Stimulated activated CD4-positive, alpha-beta T cell treated with anti-CD3 and anti-CD28 coated beads, Interleukin-4, amount 100 ng/mL, for 4 hours (primary cell): Measurements from ENCODE around the gene ZNF460.
A peak's percentile ranks its signal among the peaks of the same experiment; 100 is the strongest.
"Not testable (repeated sequence)": the region's sequence is repeated elsewhere in the genome, so short reads cannot be mapped to it uniquely, and the experiment has no call there.

ENCODE experiments used
- DNase-seq, 2 experiments: peaks; one replicate each; pipeline ENCODE4 v3.0.0-alpha.2; 2020

The ZNF460 gene

DNA sequence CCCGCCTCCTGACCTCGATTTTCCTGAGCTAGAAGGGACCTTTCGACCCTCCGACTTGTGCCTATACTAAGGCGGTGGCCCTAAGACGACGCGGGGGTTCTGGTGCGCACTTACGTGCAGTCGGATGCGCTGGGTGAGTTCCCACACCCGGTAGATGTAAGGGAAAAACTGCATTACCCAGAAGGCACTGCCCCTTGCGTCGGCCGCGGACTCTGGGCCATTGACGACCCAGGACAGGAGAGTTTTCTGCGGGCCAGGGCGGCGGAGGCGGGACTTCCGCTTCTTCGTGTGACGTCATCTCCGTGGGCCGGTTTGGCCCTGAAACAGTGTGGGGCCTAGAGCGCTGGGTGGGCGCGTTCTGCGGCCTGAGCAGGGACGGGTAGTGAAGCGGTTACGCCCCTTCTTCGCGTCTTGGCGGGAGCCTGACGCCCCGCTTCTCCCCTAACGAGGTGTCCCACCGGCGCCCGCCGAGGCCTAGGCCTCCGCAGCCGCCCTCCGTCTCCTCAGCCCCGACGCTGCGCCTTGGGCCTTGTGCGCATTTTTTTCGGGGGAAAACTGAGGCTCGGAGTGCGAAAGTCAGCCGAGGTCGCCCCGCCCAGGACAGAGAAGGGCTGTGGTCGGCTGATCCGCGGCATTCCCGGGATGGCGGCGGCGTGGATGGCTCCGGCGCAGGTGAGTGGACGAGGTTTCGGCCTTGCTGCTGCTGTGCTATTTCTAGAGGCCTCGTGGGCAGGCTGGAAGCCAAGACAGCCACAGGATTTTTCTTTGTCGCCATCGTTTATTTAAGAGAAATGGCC lies at the start of gene ZNF460:
ZNF460 (plus strand) TSS at position 321 of the 797 bp plus-strand sequence; CDS start at position 643, 322 bp downstream.
- peak; percentile 95 to 96 for DNase-seq

DNA sequence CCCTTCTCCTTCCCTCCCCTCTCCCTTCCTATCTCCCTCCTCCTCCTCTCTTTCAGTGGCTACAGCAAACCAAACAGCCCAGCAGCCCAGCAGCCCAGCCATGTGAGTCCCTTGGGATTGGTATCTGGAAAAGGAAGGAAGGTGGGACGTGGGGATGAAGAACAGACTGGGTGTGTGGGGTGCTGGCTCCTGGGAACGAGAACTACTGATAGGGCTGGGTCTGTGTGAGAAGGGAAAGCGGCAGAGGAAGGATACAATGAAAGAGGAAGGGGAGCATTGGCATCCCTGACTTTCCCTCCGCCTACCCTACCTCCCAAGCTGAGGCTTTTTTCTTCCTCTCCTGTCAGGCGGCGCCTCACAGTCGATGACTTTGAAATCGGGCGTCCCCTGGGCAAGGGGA lies 48.6 kb upstream of the ZNF460 start:
- no peak for DNase-seq

GRCh38 chr19:57233207-57233606 lies 47.1 kb upstream of the ZNF460 start:
- DNase-seq: no peak

- no peak for DNase-seq
Observed at GRCh38 chr19:57239982-57240310, 40.3 kb upstream of the ZNF460 start.

GRCh38 chr19:57240311-57241090 lies 39.8 kb upstream of the ZNF460 start, which contains the start of gene ZNF805:
Gene ZNF805, plus strand, starts transcription at chr19:57240632. Its CDS starts 260 bp downstream, at chr19:57240892.
- DNase-seq: peak; percentile 93 to 95

- DNase-seq: no peak
Observed at GRCh38 chr19:57241176-57241575, 39.1 kb upstream of the ZNF460 start.

DNA sequence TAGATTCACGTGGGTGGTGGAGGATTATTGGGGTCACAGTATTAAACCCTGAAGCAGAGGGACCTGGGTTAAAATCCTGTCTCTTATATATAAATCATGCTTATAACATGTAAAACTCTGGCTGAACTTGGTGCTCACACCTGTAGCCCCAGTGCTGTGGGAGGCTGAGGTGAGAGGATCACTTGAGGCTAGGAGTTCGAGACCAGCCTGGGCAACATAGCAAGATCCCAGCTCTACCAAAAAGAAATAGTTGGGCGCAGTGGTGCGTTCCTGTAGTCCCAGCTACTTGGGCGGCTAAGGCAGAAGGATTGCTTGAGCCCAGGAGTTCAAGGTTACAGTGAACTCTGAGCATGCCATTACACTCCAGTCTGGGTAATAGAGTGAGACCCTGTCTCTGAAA lies 37.5 kb upstream of the ZNF460 start:
- DNase-seq: no peak

- no peak for DNase-seq
Observed at GRCh38 chr19:57244513-57244912, 35.8 kb upstream of the ZNF460 start.

GRCh38 chr19:57245066-57245465 lies 35.2 kb upstream of the ZNF460 start:
- DNase-seq: no peak

GRCh38 chr19:57245959-57246358 lies 34.3 kb upstream of the ZNF460 start:
- DNase-seq: no peak

- DNase-seq: no peak
Observed at GRCh38 chr19:57248646-57249045, 31.6 kb upstream of the ZNF460 start.

DNA sequence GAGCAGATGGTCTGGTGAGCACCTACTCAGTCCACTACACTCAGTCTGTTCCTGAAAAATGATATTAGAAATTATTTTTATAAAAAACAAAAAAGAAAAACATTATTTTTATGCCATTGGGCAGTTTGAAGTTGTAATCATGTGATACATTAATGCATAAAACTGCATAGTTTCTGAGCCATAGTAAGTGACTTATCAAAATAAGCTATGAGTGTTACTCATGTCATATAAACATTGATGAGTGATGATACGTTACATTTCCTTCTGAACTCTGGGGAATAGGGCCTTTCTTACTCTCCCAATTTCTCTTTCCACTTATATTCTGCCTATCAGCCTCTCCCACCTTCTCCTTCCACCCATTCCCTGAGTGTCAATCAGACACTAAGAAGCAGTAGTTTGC lies 31.0 kb upstream of the ZNF460 start:
- DNase-seq: no peak

GRCh38 chr19:57253767-57254166 lies 26.5 kb upstream of the ZNF460 start:
- DNase-seq: not testable (repeated sequence)

DNA sequence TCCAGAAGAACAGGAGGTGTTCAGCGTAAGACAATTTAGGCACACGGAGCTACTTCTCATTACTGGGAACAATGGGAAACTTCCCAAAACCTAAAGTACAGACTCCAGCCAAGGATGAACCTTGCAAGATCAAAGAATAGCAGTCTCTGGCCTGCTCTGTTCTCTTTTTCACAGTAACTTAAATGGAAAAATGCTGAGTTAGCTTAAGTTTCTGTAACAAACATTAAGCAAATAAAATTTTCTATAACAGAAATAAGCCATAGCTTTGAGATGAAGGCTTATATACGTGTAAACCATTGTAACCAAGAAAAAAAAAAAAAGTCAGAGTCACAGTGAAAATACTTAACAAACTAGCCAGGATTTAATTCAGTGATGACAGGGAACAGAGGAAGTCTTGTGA lies 18.2 kb upstream of the ZNF460 start:
- DNase-seq: no peak

GRCh38 chr19:57263244-57263741 lies 17.0 kb upstream of the ZNF460 start:
- no peak for DNase-seq

DNA sequence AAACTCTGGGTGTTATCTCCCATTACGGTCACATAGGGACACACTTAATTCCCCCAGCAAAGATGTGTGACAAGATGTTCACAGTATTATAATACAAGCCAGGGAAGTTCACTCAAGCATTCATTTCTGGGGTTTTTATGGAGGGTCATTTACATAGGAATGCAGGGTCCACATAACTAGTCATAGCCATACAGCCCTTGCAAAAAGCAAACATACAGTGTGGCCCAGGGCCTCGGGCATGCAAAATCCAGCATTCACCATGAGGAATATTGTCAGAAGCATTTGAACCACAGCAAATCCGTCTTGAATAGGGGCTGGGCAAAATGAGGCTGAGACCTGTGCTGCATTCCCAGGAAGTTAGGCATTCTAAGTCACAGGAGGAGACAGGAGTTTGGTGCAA lies 13.0 kb upstream of the ZNF460 start:
- no peak for DNase-seq

- DNase-seq: no peak
Observed at GRCh38 chr19:57269515-57270250, 10.6 kb upstream of the ZNF460 start.

DNA sequence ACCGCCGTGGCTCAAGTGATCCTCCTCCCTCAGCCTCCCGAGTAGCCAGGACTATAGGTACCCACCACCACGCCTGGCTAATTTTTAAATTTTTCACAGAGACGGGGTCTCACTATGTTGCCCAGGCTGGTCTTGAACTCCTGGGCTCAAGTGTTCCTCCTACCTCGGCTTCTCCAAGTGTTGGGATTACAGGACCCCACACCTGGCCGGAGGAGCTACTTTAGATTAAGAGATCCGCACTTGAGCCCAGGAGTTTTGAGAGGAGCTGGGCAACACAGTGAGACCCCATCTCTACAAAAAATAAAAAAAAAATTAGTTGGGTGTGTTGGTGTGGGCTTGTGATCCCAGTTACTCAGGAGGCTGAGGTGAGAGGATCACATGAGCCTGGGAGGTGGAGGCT lies 9.0 kb upstream of the ZNF460 start:
- DNase-seq: no peak

DNA sequence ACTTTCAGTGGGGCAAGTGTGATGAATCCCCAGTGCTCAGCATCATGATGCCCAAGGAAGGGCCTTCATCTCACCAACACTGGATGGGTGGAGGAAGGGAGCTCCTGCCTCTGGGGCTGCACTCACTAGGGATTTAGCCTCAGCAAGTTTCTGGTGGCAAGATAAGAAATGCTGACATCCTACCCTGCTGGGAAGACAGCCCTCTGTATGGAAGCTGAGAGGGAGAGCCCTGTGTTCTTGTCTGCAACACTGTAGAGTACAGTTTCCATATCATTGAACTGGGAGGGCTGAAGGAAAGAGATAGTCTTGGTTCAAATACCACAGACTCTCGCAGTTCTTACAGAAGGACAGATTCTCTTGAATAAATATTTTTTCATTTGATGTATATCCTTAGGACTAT lies 7.3 kb upstream of the ZNF460 start:
- DNase-seq: no peak

GRCh38 chr19:57276430-57276829 lies 3.9 kb upstream of the ZNF460 start:
- no peak for DNase-seq

GRCh38 chr19:57278481-57278880 lies 1.8 kb upstream of the ZNF460 start:
- not testable (repeated sequence) for DNase-seq

DNA sequence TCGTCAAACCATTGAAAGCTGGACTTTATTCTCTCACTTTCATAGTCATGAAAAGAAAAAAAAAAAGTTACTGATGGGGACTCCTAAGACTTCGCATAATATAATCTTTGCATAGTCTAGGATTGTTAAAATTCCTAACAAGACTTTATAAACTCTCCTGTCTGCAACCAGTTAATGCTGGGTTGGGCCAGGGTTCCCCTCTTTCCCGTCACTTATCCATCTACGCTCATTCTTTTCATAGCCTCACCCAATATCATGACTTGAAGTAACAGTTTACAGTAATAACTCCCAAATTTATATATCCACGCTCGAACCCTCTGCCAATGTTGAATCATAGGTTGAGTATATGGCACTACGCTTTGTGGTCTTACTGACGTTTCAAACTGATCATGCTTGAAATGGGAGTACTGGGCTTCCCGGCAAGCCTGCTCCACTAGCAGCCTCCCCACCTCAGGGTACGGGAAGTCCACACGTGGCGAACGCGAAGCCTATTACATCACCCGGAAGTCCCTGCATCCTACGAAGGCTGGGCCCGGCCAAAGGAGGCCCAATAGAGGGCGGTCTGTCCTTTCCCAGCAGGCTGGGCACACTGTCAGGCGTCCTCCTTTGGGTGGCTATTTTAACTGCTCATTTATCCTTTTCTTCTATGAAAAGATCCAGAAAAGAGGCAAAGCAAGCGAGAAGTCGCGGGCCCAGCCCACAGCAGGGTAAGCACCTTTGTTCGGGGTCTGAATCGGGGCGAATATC lies 694 bp upstream of the ZNF460 start:
- peak; percentile 68 to 86 for DNase-seq
